Calu3 (cell line): ENCODE data around the gene KCNC4. TPM values are rescaled to one million over a fixed set of nuclear protein-coding genes. Genes with fewer than 3 reads are reported as not detected.

Experiments
- BruUV-seq: library from RNA; stranded (reverse); fragments of 400-500 nt; replicated peaks from 2 replicates; lab custom pipeline; 2021; lab: Mats Ljungman, UMichigan
- CTCF ChIA-PET: fragments of 300-600 bp; sonication (Branson Sonifier 250); formaldehyde crosslinking; loops from one replicate; lab custom pipeline; 2022; ENCODE audit warnings: antibody characterized with exemption; lab: Charles Lee
- DNase-seq: peaks from one replicate; pipeline ENCODE4 v3.0.0; 2022
- H3K27ac Mint-ChIP-seq: one replicate; pipeline ENCODE4 v1.8.0; 2022; ENCODE audit warnings: mixed read lengths; ENCODE audit not compliant: unreplicated experiment
- H3K27me3 Mint-ChIP-seq: one replicate; pipeline ENCODE4 v1.8.0; 2022; ENCODE audit warnings: mixed read lengths; ENCODE audit not compliant: unreplicated experiment
- H3K36me3 Mint-ChIP-seq: one replicate; pipeline ENCODE4 v1.8.0; 2022; ENCODE audit warnings: mild to moderate bottlenecking, moderate library complexity, mixed read lengths; ENCODE audit not compliant: insufficient read depth, unreplicated experiment
- H3K4me1 Mint-ChIP-seq: one replicate; pipeline ENCODE4 v1.8.0; 2022; ENCODE audit warnings: mild to moderate bottlenecking, low read depth, mixed read lengths; ENCODE audit not compliant: unreplicated experiment
- H3K4me3 Mint-ChIP-seq: one replicate; pipeline ENCODE4 v1.8.0; 2022; ENCODE audit warnings: mild to moderate bottlenecking, low read depth, moderate library complexity, mixed read lengths; ENCODE audit not compliant: unreplicated experiment
- H3K9me3 Mint-ChIP-seq: one replicate; pipeline ENCODE4 v1.8.0; 2022; ENCODE audit warnings: low read depth, mixed read lengths; ENCODE audit not compliant: unreplicated experiment
- intact Hi-C: fragments of 100-400 bp; cut with micrococcal nuclease; formaldehyde crosslinking; loops from one replicate; pipeline ENCODE4 v1.10.0; 2022; ENCODE audit not compliant: unreplicated experiment
- total RNA-seq: library from RNA; stranded (reverse); gene quantifications from 2 replicates; pipeline ENCODE4 v1.2.3, GENCODE V29; 2022
- TF ChIP-seq, protein P1 (sequence below): fragments of 200-600 bp; IDR thresholded peaks from one replicate; pipeline ENCODE4 v1.8.0; 2022; ENCODE audit warnings: antibody characterized with exemption; ENCODE audit not compliant: unreplicated experiment

The KCNC4 gene
- total RNA-seq, 1 experiment from 2014 or later, result 24.3 TPM

DNA sequence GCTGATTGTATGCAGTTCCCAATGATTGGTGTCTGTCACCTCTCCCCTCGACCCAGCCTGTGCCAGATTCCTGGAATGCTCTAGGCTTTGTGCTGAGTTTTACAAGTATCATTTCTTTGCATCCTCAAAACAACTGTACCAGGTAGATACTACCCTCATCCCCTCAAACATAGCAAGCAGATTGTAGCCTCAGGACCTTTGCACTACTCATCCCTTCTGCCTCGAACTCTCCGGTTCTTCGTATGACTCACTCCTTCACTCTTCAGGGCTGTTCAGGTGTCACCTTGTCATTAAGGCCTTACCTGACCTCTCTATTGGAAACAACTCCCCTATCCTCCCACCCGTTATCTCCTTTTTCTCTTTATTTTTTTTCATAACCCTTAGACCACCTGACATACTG is 8.0 kb downstream of the KCNC4 start:
- TF ChIP-seq, protein P1, sequence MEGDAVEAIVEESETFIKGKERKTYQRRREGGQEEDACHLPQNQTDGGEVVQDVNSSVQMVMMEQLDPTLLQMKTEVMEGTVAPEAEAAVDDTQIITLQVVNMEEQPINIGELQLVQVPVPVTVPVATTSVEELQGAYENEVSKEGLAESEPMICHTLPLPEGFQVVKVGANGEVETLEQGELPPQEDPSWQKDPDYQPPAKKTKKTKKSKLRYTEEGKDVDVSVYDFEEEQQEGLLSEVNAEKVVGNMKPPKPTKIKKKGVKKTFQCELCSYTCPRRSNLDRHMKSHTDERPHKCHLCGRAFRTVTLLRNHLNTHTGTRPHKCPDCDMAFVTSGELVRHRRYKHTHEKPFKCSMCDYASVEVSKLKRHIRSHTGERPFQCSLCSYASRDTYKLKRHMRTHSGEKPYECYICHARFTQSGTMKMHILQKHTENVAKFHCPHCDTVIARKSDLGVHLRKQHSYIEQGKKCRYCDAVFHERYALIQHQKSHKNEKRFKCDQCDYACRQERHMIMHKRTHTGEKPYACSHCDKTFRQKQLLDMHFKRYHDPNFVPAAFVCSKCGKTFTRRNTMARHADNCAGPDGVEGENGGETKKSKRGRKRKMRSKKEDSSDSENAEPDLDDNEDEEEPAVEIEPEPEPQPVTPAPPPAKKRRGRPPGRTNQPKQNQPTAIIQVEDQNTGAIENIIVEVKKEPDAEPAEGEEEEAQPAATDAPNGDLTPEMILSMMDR, result no peak
- H3K4me1 Mint-ChIP-seq, result peaks cover 31% of the 10 kb centered on the region
- H3K4me3 Mint-ChIP-seq, result no peak overlapping the region
- CTCF ChIA-PET, result no interaction called here
- intact Hi-C loops, result no loop called here
- H3K9me3 Mint-ChIP-seq, result no peaks in the 10 kb centered on the region
- BruUV-seq, result no TSS peak
- no peak overlapping the region for H3K27ac Mint-ChIP-seq
- H3K36me3 Mint-ChIP-seq, result no peaks in the 10 kb centered on the region
- no peaks in the 10 kb centered on the region for H3K27me3 Mint-ChIP-seq
- DNase-seq, result no peak

DNA sequence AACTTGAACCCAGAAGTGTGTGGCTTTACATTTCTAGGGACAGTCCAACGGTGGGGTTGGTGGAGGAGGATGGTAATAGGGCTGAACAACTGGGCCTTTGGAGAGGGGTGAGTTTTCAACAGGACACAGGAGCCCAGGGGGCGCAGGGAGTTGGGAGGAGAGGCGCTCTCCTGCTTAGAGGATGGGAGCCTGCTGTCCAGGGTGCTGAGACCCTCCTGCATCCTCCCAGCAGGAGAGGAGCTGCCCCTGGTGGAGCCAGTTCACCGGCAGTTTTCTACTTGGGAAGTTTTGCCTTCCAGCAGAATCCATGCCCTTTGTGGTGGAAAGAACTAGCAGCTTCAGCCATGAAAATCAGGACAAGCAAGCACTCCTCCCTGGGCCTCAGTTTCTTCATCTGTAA is 8.6 kb downstream of the KCNC4 start:
- H3K27me3 Mint-ChIP-seq, result no peaks in the 10 kb centered on the region
- H3K9me3 Mint-ChIP-seq, result no peaks in the 10 kb centered on the region
- intact Hi-C loops, result no loop called here
- TF ChIP-seq, protein P1, result no peak
- CTCF ChIA-PET, result no interaction called here
- no peak overlapping the region for H3K27ac Mint-ChIP-seq
- no TSS peak for BruUV-seq
- no peak overlapping the region for H3K4me3 Mint-ChIP-seq
- H3K4me1 Mint-ChIP-seq, result peaks cover 25% of the 10 kb centered on the region
- DNase-seq, result no peak
- H3K36me3 Mint-ChIP-seq, result no peaks in the 10 kb centered on the region

DNA sequence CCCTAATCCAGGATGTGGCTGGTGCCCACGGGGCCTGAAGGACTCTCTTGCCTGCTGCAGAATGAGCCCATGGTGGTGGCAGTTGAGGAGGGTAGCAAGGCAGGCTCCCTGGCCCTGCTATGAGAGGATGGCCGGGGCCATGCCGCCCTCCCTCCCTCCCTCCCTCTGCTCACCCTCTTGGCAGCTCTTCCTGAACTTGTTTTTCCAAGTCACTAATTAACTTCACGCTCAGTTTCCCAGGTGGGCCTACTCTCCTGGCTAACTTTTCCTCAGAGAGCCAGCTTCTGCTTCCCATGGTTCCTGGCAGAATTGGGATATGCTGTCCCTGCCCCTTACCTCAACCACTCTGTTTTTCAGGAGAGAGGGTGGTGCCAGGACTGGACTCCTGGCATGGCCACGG is 10.2 kb downstream of the KCNC4 start:
- BruUV-seq, result no TSS peak
- no peak for DNase-seq
- H3K27me3 Mint-ChIP-seq, result no peaks in the 10 kb centered on the region
- TF ChIP-seq, protein P1, result no peak
- H3K27ac Mint-ChIP-seq, result no peak overlapping the region
- H3K4me1 Mint-ChIP-seq, result peaks cover 20% of the 10 kb centered on the region
- no peak overlapping the region for H3K4me3 Mint-ChIP-seq
- intact Hi-C loops, result no loop called here
- H3K36me3 Mint-ChIP-seq, result no peaks in the 10 kb centered on the region
- no peaks in the 10 kb centered on the region for H3K9me3 Mint-ChIP-seq
- CTCF ChIA-PET, result no interaction called here

DNA sequence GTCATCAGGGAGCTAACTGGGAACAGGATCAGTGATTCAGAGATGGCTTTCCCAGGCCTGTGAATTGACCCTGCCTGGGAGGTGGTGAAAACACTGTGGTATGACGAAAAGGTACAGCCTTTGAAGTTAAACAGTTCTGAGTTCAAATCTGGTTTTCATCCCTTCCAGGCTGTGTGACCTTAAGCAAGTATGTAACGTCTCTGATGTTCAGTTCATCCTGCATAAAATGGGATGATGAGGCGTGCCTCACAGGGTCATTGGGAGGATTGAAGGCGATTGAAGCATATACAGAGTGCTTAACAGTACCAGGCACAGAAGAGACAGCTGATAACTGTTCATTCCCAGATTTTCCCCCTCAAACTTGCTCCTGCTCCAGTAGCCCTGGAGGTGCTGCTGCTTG is 11.0 kb downstream of the KCNC4 start:
- BruUV-seq, result no TSS peak
- CTCF ChIA-PET, result no interaction called here

More for the DNA sequence above, 11.0 kb downstream of the KCNC4 start:
- intact Hi-C loops, result no loop called here
- no peak overlapping the region for H3K27ac Mint-ChIP-seq
- no peaks in the 10 kb centered on the region for H3K27me3 Mint-ChIP-seq
- H3K4me3 Mint-ChIP-seq, result no peak overlapping the region
- DNase-seq, result no peak
- no peaks in the 10 kb centered on the region for H3K36me3 Mint-ChIP-seq
- TF ChIP-seq, protein P1, result no peak
- H3K4me1 Mint-ChIP-seq, result peaks cover 20% of the 10 kb centered on the region
- no peaks in the 10 kb centered on the region for H3K9me3 Mint-ChIP-seq
